ENCODE results near the gene DERL3. TPM values are rescaled to one million over a fixed set of nuclear protein-coding genes. Genes with fewer than 3 reads are reported as not detected.

Gene DERL3
- polyA plus RNA-seq, 1 experiment, result 0.27 TPM

DNA sequence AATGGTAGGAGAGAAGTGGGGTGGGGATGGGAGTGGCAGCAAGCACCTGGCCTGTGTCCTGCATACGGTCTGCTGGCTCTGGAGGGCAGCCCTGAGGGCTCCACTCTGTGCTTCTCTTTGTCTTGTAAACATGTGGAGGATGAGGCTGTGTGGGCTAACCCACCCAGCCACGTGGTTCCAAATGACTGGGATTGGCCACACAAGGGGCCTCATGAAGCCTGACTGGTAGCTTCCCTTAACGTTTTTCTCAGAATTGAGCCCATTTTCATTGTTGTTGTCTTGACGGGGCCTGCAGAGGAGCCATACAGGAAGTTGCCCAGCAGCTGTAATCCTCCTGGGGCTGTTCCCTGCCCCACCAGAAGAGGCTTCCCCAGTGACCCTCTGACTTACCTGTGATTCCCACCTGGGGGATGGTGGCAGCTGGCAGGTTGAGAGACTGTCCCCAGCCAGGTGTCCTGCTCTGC lies 18.0 kb downstream of the DERL3 start:
- H3K4me3 ChIP-seq (ENCODE audit: low read depth, low read length), result no peak overlapping the region
- POLR2A ChIA-PET, result no interaction called here
- H3K9me3 ChIP-seq (ENCODE audit: control insufficient read depth, insufficient read depth, low read length), result no peaks in the 10 kb centered on the region
- CTCF ChIA-PET, result no interaction called here
- no peaks in the 10 kb centered on the region for H3K27me3 ChIP-seq (ENCODE audit: control insufficient read depth, insufficient read depth, low read length)
- TF ChIP-seq, protein P1, sequence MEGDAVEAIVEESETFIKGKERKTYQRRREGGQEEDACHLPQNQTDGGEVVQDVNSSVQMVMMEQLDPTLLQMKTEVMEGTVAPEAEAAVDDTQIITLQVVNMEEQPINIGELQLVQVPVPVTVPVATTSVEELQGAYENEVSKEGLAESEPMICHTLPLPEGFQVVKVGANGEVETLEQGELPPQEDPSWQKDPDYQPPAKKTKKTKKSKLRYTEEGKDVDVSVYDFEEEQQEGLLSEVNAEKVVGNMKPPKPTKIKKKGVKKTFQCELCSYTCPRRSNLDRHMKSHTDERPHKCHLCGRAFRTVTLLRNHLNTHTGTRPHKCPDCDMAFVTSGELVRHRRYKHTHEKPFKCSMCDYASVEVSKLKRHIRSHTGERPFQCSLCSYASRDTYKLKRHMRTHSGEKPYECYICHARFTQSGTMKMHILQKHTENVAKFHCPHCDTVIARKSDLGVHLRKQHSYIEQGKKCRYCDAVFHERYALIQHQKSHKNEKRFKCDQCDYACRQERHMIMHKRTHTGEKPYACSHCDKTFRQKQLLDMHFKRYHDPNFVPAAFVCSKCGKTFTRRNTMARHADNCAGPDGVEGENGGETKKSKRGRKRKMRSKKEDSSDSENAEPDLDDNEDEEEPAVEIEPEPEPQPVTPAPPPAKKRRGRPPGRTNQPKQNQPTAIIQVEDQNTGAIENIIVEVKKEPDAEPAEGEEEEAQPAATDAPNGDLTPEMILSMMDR (IDR thresholded peaks at IDR 0.05; ENCODE audit: low read depth, low read length), result no peak
- no peak overlapping the region for H3K27ac ChIP-seq (ENCODE audit: low read depth, low read length)
- DNase-seq (ENCODE audit: low read depth, low spot score), result no peak

DNA sequence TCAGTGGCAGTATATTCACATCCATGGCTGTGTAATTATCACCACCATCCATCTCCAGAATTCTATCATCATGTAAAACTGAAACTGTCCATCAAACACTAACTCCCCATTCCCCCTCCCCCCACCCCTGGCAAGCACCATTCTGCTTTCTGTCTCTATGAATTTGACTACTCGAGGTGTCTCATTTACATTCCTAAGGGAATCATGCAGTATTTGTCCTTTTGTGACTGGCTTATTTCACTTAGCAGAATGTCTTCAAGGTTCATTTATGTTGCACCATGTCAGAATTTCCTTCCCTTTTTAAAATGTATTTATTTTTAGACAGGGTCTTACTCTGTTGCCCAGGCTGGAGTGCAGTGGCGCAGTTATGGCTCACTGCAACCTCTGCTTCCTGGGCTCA lies 20.3 kb downstream of the DERL3 start:
- ChIA-PET POLR2A (interaction anchor here (0.6 kb wide), 1 partner anchor 468 kb away, joined by 4 read pairs; no protein-coding TSS in a partner anchor), CTCF (no interaction called here)
- H3K27ac ChIP-seq (ENCODE audit: low read depth, low read length), result no peak overlapping the region
- TF ChIP-seq, protein P1 (IDR thresholded peaks at IDR 0.05; ENCODE audit: low read depth, low read length), result no peak
- H3K9me3 ChIP-seq (ENCODE audit: control insufficient read depth, insufficient read depth, low read length), result no peaks in the 10 kb centered on the region
- no peak for DNase-seq (ENCODE audit: low read depth, low spot score)
- no peaks in the 10 kb centered on the region for H3K27me3 ChIP-seq (ENCODE audit: control insufficient read depth, insufficient read depth, low read length)
- no peak overlapping the region for H3K4me3 ChIP-seq (ENCODE audit: low read depth, low read length)

DNA sequence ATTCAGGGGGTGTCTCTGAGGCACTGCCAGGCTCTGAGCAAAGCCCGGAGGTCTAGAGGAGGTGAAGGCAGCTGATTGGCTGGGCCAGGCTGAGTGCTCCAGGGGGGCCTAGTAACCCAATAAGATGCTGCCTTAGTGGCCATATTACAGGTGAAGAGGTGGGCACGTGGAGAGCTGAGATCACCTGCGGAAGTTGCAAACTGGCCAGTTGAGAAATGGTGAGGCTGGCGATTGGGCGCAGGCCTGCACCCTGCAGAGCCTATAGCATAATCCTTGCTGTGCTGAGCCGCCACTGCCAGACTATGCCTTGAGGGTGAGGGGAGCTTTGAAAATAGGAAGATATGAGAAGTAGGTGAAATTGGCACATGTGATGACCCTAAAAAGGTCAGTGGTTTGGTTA lies 21.7 kb downstream of the DERL3 start:
- TF ChIP-seq, protein P1 (IDR thresholded peaks at IDR 0.05; ENCODE audit: low read depth, low read length), result no peak
- POLR2A ChIA-PET, result no interaction called here
- no peak overlapping the region for H3K4me3 ChIP-seq (ENCODE audit: low read depth, low read length)
- CTCF ChIA-PET, result no interaction called here
- H3K27me3 ChIP-seq (ENCODE audit: control insufficient read depth, insufficient read depth, low read length), result no peaks in the 10 kb centered on the region
- H3K27ac ChIP-seq (ENCODE audit: low read depth, low read length), result no peak overlapping the region
- no peak for DNase-seq (ENCODE audit: low read depth, low spot score)
- H3K9me3 ChIP-seq (ENCODE audit: control insufficient read depth, insufficient read depth, low read length), result no peaks in the 10 kb centered on the region

DNA sequence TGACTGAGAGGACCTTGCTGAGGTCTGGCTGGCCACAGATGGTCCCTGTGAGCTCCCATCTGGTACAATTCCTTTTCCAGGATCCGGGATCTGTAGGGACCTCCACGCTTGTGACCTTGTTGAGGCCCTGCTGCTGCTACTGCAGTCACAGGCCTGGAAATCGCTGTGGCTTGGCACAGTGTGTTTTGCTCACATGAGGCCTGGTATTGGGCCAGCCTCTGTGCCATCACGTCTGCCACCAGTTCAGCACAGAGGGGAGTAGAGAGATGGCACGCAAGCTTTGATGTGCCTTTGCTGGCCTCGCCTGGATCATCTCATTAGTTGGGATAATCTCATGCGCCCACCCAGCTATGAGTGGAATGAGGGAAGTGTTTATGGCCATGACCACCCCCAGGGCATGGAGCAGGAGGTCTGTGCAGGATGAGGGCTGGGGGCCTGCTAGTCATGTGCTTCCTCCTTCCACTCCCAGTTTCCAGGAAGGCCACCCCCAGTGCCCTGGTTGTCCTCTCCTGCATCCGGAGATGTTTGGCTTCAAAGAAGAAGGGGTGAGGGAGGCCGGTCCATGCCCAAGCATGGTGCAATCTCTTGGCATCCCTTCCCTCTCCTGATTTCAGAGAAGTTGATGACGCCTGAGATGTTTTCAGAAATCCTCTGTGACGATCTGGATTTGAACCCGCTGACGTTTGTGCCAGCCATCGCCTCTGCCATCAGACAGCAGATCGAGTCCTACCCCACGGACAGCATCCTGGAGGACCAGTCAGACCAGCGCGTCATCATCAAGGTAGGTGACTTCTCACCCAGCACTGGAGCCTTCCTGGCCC lies 22.4 kb downstream of the DERL3 start:
- TF ChIP-seq, protein P1 (IDR thresholded peaks at IDR 0.05; ENCODE audit: low read depth, low read length), result no peak
- Histone ChIP-seq H3K27ac (ENCODE audit: low read depth, low read length) (no peak overlapping the region), H3K4me3 (ENCODE audit: low read depth, low read length) (no peak overlapping the region), H3K27me3 (ENCODE audit: control insufficient read depth, insufficient read depth, low read length) (no peaks in the 10 kb centered on the region), H3K9me3 (ENCODE audit: control insufficient read depth, insufficient read depth, low read length) (no peaks in the 10 kb centered on the region)
- POLR2A ChIA-PET, result no interaction called here
- no peak for DNase-seq (ENCODE audit: low read depth, low spot score)
- CTCF ChIA-PET, result no interaction called here

DNA sequence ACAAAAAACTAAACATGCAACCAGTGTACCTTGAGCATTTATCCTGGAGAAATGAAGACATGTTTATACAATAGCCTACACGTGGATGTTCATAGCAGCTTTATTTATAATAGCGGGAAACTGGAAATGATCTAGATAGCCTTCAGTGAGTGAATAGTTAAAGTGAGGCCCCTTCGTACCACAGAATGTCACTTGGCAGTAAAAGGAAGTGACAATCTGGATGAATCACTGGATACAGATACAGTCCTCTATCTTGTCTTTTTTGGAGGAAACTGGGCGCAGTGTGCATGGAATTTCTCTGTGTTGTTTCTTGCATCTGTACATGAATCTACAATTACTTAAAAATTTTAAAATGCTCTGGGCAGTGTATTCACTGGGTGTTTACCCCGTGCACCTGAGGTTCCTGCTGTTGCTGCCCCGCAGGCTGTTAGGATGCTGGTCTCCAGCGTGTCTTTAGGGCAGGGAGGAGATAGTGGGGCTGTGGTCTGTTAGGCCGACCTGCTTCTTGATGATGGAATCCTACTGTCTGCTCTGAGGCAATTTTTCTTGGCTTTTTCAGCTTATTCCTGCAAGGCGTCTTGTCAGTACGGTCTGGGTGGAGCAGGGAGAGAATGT lies 23.2 kb downstream of the DERL3 start:
- H3K27ac ChIP-seq (ENCODE audit: low read depth, low read length), result no peak overlapping the region
- CTCF ChIA-PET, result no interaction called here
- TF ChIP-seq, protein P1 (IDR thresholded peaks at IDR 0.05; ENCODE audit: low read depth, low read length), result no peak
- no peak for DNase-seq (ENCODE audit: low read depth, low spot score)
- POLR2A ChIA-PET, result no interaction called here
- no peak overlapping the region for H3K4me3 ChIP-seq (ENCODE audit: low read depth, low read length)
- no peaks in the 10 kb centered on the region for H3K9me3 ChIP-seq (ENCODE audit: control insufficient read depth, insufficient read depth, low read length)
- H3K27me3 ChIP-seq (ENCODE audit: control insufficient read depth, insufficient read depth, low read length), result no peaks in the 10 kb centered on the region

Data from AG04450 (cell line).